H9 (cell line): Measurements from ENCODE around the gene CYP2W1. TPM values are rescaled to one million over a fixed set of nuclear protein-coding genes. Genes with fewer than 3 reads are reported as not detected.

Source experiments
- DNase-seq: peaks from one replicate; pipeline ENCODE4 v3.0.0-alpha.2; 2017
- H2AFZ ChIP-seq: one replicate; pipeline ENCODE4 v1.6.1; 2013; ENCODE audit warnings: mild to moderate bottlenecking, low read length, control low read depth, moderate library complexity
- H2AK5ac ChIP-seq: 2 replicates; pipeline ENCODE4 v1.6.1; 2013; ENCODE audit warnings: low read length, control low read depth, mixed read lengths; ENCODE audit not compliant: insufficient read length
- H2BK120ac ChIP-seq: one replicate; pipeline ENCODE4 v1.6.1; 2013; ENCODE audit warnings: low read depth, mild to moderate bottlenecking, low read length, control low read depth, inconsistent platforms; ENCODE audit not compliant: poor library complexity, severe bottlenecking
- H2BK12ac ChIP-seq: 2 replicates; pipeline ENCODE4 v1.6.1; 2013; ENCODE audit warnings: low read length, control low read depth, mixed read lengths, low read depth; ENCODE audit not compliant: insufficient read length
- H2BK15ac ChIP-seq: 2 replicates; pipeline ENCODE4 v1.6.1; 2013; ENCODE audit warnings: low read depth, low read length, control low read depth
- H2BK20ac ChIP-seq: one replicate; pipeline ENCODE4 v1.6.1; 2013; ENCODE audit warnings: low read depth, mild to moderate bottlenecking, low read length, control low read depth, inconsistent platforms; ENCODE audit not compliant: poor library complexity, severe bottlenecking
- H2BK5ac ChIP-seq: 2 replicates; pipeline ENCODE4 v1.6.1; 2013; ENCODE audit warnings: low read length, control low read depth, mixed read lengths; ENCODE audit not compliant: insufficient read length
- H3K14ac ChIP-seq: 2 replicates; pipeline ENCODE4 v1.6.1; 2013; ENCODE audit warnings: low read length, control low read depth; ENCODE audit not compliant: insufficient read depth
- H3K18ac ChIP-seq: 2 replicates; pipeline ENCODE4 v1.6.1; 2013; ENCODE audit warnings: low read depth, mild to moderate bottlenecking, mixed read lengths, low read length, control low read depth; ENCODE audit not compliant: insufficient read length
- H3K23ac ChIP-seq: 2 replicates; pipeline ENCODE4 v1.6.1; 2013; ENCODE audit warnings: low read length, control low read depth, mixed read lengths, low read depth; ENCODE audit not compliant: insufficient read length
- H3K23me2 ChIP-seq: 2 replicates; pipeline ENCODE4 v1.6.1; 2013; ENCODE audit warnings: low read depth, mild to moderate bottlenecking, mixed read lengths, low read length, control low read depth; ENCODE audit not compliant: insufficient read length, poor library complexity, severe bottlenecking
- H3K27ac ChIP-seq: 2 replicates; pipeline ENCODE4 v1.5.1; 2013; ENCODE audit warnings: low read length, control low read depth, mixed read lengths, low read depth; ENCODE audit not compliant: insufficient read length
- H3K27me3 ChIP-seq: 2 replicates; pipeline ENCODE4 v1.6.1; 2013; ENCODE audit warnings: low read length, control low read depth, inconsistent platforms; ENCODE audit not compliant: insufficient read depth
- H3K4ac ChIP-seq: 2 replicates; pipeline ENCODE4 v1.6.1; 2013; ENCODE audit warnings: low read depth, mild to moderate bottlenecking, control low read depth, inconsistent platforms, low read length, moderate library complexity
- H3K4me1 ChIP-seq: 2 replicates; pipeline ENCODE4 v1.6.1; 2013; ENCODE audit warnings: low read length, control low read depth, inconsistent platforms; ENCODE audit not compliant: insufficient read depth
- H3K4me2 ChIP-seq: 2 replicates; pipeline ENCODE4 v1.6.1; 2013; ENCODE audit warnings: low read length, control low read depth, mixed read lengths; ENCODE audit not compliant: insufficient read length, insufficient read depth
- H3K56ac ChIP-seq: 2 replicates; pipeline ENCODE4 v1.6.1; 2013; ENCODE audit warnings: low read depth, mild to moderate bottlenecking, mixed read lengths, low read length, control low read depth; ENCODE audit not compliant: insufficient read length
- H3K79me1 ChIP-seq: 2 replicates; pipeline ENCODE4 v1.6.1; 2013; ENCODE audit warnings: low read depth, mild to moderate bottlenecking, moderate library complexity, low read length, control low read depth, inconsistent platforms; ENCODE audit not compliant: insufficient read depth, poor library complexity, severe bottlenecking
- H3K79me2 ChIP-seq: 2 replicates; pipeline ENCODE4 v1.6.1; 2013; ENCODE audit warnings: low read length, control low read depth, inconsistent platforms; ENCODE audit not compliant: insufficient read depth
- H3K9ac ChIP-seq: 2 replicates; pipeline ENCODE4 v1.6.1; 2013; ENCODE audit warnings: low read length, control low read depth, mixed read lengths; ENCODE audit not compliant: insufficient read length; ENCODE audit errors: extremely low read depth
- H3K9me3 ChIP-seq: one replicate; pipeline ENCODE4 v1.6.1; 2013; ENCODE audit warnings: low read depth, low read length, inconsistent platforms; ENCODE audit not compliant: control insufficient read depth
- H3T11ph ChIP-seq: one replicate; pipeline ENCODE4 v1.6.1; 2013; ENCODE audit warnings: mild to moderate bottlenecking, low read length, control low read depth, inconsistent platforms
- H4K20me1 ChIP-seq: one replicate; pipeline ENCODE4 v1.6.1; 2013; ENCODE audit not compliant: control insufficient read depth, insufficient read length, insufficient read depth
- H4K5ac ChIP-seq: 2 replicates; pipeline ENCODE4 v1.6.1; 2013; ENCODE audit warnings: low read depth, mild to moderate bottlenecking, mixed read lengths, low read length, control low read depth; ENCODE audit not compliant: insufficient read length
- H4K8ac ChIP-seq: replicated peaks from 2 replicates; pipeline ENCODE4 v1.6.1; 2013; ENCODE audit warnings: low read length, control low read depth, mixed read lengths, low read depth; ENCODE audit not compliant: insufficient read length
- H4K91ac ChIP-seq: 2 replicates; pipeline ENCODE4 v1.6.1; 2013; ENCODE audit warnings: low read depth, mild to moderate bottlenecking, moderate library complexity, mixed read lengths, low read length, control low read depth; ENCODE audit not compliant: insufficient read length
- H3K27ac Mint-ChIP-seq, 3 experiments: 2 replicates in 2 of 3; 3 replicates in 1 of 3; pipeline ENCODE4 v1.8.0; 2020 to 2021; ENCODE audit warnings: mixed read lengths in 3 of 3, mild to moderate bottlenecking in 1 of 3, moderate library complexity in 1 of 3
- H3K27me3 Mint-ChIP-seq: 2 replicates; pipeline ENCODE4 v1.8.0; 2021; ENCODE audit warnings: low read depth, mild to moderate bottlenecking, moderate library complexity, mixed read lengths
- H3K36me3 Mint-ChIP-seq, 3 experiments: 2 replicates in 2 of 3; 3 replicates in 1 of 3; pipeline ENCODE4 v1.8.0; 2020 to 2021; ENCODE audit warnings: low read depth in 3 of 3, mixed read lengths in 3 of 3; ENCODE audit not compliant: insufficient read depth in 1 of 3
- H3K4me1 Mint-ChIP-seq, 2 experiments: 2 replicates each; pipeline ENCODE4 v1.8.0; 2020; ENCODE audit warnings: mixed read lengths in 2 of 2
- H3K4me3 Mint-ChIP-seq, 2 experiments: 2 replicates in 1 of 2; 3 replicates in 1 of 2; pipeline ENCODE4 v1.8.0; 2020 to 2021; ENCODE audit warnings: mild to moderate bottlenecking in 2 of 2, mixed read lengths in 2 of 2, moderate library complexity in 1 of 2
- H3K9me3 Mint-ChIP-seq, 2 experiments: 2 replicates in 1 of 2; 3 replicates in 1 of 2; pipeline ENCODE4 v1.8.0; 2020; ENCODE audit warnings: mild to moderate bottlenecking in 2 of 2, mixed read lengths in 2 of 2, moderate library complexity in 1 of 2
- WGBS: extraction: QIAGEN DNeasy Blood & Tissue Kit; methylation state at CpG from one replicate; pipeline ENCODE4 v1.1.7; 2013; ENCODE audit warnings: missing lambda C conversion rate, low lambda C conversion rate, mixed read lengths; ENCODE audit not compliant: insufficient read length; ENCODE audit errors: extremely low coverage; 5-methylcytosine and 5-hydroxymethylcytosine counted together
- total RNA-seq: library from RNA; stranded (reverse); gene quantifications from 2 replicates; pipeline ENCODE4 v1.2.1, GENCODE V29; 2021
- TF ChIP-seq, protein P1 (sequence below): fragments of 200-600 bp; sonication (generic); conservative IDR thresholded peaks from 3 replicates; pipeline ENCODE4 v1.8.0; 2021; ENCODE audit warnings: antibody characterized with exemption, mild to moderate bottlenecking

Gene CYP2W1
- total RNA-seq, 1 experiment from 2014 or later: not detected

DNA sequence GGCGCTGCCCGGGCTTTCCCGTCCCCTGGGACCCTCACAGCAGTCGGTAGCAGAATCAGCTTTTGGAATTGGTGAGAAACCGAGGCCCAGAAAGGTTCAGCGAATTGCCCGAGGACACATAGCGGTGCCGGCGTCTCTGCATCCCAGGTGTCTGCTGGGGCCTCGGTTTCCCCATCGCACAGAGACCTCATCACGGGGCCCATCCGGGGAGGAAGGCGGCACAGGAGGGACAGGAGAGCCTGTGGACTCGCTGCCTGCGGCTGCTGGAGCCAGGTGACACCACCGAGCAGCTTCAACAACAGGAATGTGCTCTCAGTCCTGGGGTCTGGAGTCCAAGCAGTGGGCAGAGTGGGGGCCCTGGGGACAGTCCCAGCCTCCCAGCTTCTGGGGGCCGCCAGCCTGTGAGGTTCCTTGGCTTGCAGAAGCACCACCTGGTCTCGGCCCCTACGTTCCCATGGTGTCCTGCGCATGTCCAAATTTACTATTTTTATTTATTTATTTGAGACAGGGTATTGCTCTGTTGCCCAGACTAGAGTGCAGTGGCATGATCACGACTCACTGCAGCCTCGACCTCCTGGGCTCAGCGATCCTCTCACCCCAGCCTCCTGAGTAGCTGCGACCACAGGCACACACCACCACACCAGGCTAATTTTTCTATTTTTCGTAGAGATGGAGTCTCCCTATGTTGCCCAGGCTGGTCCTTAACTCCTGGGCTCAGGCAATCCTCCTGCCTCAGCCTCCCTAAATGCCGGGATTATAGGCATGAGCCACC lies 7.1 kb upstream of the CYP2W1 start:
- no peak overlapping the region for H2AK5ac ChIP-seq

More for the DNA sequence above, 7.1 kb upstream of the CYP2W1 start:
- Histone ChIP-seq H3K9ac (no peak overlapping the region), H3K4me1 (no peaks in the 10 kb centered on the region), H3K79me2 (peaks cover 2% of the 10 kb centered on the region; the same call in 1 of the 2 replicates), H3K27me3 (no peaks in the 10 kb centered on the region), H3K4me2 (peak overlapping the region; percentile 68), H4K8ac (no peak overlapping the region), H3K18ac (no peak overlapping the region), H3K14ac (no peak overlapping the region), H2BK20ac (no peak overlapping the region), H3K56ac (no peak overlapping the region), H2BK12ac (no peak overlapping the region), H2BK5ac (no peak overlapping the region), H3K79me1 (no peaks in the 10 kb centered on the region), H2BK120ac (no peak overlapping the region), H4K91ac (no peak overlapping the region), H3T11ph (no peak overlapping the region), H3K23me2 (peaks cover 3% of the 10 kb centered on the region), H3K23ac (no peak overlapping the region), H4K5ac (no peak overlapping the region), H3K4ac (no peak overlapping the region), H3K27ac (no peak overlapping the region), H3K9me3 (no peaks in the 10 kb centered on the region), H4K20me1 (no peaks in the 10 kb centered on the region), H2AFZ (no peak overlapping the region), H2BK15ac (no peak overlapping the region)
- peaks cover 6 to 20% of the 10 kb centered on the region in 2 experiments; a peak in 3 of 4 replicates for H3K4me1 Mint-ChIP-seq
- peaks cover 5 to 22% (median 20%) of the 10 kb centered on the region in 3 experiments; a peak in 6 of 7 replicates for H3K36me3 Mint-ChIP-seq
- H3K27ac Mint-ChIP-seq: no peak overlapping the region
- no peaks in the 10 kb centered on the region; the same call in 1 of the 2 replicates for H3K27me3 Mint-ChIP-seq
- H3K9me3 Mint-ChIP-seq: no peaks in the 10 kb centered on the region
- peak overlapping the region; percentile 70 to 90 for H3K4me3 Mint-ChIP-seq
- no peak for DNase-seq
- WGBS: no CpG with 5 or more reads among the region's 28 CpGs
- TF ChIP-seq, protein P1, sequence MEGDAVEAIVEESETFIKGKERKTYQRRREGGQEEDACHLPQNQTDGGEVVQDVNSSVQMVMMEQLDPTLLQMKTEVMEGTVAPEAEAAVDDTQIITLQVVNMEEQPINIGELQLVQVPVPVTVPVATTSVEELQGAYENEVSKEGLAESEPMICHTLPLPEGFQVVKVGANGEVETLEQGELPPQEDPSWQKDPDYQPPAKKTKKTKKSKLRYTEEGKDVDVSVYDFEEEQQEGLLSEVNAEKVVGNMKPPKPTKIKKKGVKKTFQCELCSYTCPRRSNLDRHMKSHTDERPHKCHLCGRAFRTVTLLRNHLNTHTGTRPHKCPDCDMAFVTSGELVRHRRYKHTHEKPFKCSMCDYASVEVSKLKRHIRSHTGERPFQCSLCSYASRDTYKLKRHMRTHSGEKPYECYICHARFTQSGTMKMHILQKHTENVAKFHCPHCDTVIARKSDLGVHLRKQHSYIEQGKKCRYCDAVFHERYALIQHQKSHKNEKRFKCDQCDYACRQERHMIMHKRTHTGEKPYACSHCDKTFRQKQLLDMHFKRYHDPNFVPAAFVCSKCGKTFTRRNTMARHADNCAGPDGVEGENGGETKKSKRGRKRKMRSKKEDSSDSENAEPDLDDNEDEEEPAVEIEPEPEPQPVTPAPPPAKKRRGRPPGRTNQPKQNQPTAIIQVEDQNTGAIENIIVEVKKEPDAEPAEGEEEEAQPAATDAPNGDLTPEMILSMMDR: no peak
